H4 (cell line): ENCODE results near the gene GABRB3. TPM values are rescaled to one million over a fixed set of nuclear protein-coding genes. Genes with fewer than 3 reads are reported as not detected.

Source experiments
- DNase-seq: peaks from one replicate; pipeline ENCODE4 v3.0.0-alpha.2; 2015; ENCODE audit warnings: low spot score
- total RNA-seq: library from RNA; depleted of rRNA; stranded (reverse); fragments of >200 nt; shearing (Covaris generic); gene quantifications from 2 replicates; pipeline ENCODE4 v1.2.3, GENCODE V29; 2014

GABRB3 gene
- total RNA-seq, 1 experiment from 2014 or later, result 21.1 TPM

DNA sequence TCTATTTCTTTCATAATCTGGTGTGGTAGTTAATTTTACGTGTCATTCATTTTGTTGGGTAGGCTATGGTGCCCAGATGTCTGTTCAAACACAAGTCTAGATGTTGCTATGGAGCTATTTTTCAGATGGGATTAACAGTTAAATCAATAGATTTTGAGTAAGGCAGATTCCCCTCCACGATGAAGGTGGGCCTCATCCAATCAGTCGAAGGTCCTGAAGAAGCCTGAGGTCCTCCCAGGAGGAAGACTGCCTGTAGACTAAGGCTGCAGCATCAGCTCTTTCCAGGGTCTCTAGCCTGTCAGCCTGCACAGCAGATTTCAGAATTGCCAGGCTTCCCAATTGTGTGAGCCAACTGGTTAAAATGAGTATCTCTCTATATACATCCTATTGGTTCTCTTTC is 92.9 kb downstream of the GABRB3 start:
- DNase-seq, result no peak

DNA sequence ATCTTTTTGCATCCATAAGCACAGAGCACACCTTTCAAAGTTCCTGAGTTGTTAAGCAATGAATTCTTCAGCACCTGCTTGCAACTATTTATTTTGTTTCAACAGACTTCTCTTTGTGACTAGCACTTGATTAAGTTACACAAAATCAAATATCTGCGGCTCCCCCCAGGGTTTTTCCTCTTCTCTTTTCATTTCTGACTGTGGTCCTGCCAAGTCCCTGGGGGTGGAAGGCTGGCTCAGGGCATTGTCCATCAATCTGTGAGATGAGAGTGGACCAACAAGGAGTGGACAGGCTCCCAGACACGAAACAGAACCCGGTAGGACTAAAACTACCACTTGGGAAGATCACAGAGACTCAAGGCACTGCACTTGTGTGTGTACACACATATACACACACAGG is 96.8 kb downstream of the GABRB3 start:
- no peak for DNase-seq

DNA sequence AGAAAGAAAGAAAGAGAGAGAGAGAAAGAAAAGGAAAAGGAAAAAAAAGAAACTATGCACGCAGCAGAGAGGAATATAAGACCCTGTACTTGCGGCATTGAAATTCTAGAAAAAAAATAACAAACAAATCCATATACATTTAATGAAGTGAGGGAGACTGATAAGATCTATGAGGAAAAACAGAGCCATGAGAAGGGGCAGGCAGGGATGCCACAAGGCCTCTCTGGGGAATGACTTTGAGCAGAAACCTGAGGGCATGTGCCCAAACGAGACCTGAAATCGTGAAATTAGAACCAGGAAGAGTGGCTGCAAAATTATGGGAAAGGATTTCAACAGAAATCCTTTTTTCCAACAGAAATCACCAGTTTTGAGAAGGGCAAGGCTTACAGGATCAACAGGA is 98.4 kb downstream of the GABRB3 start:
- DNase-seq, result no peak

DNA sequence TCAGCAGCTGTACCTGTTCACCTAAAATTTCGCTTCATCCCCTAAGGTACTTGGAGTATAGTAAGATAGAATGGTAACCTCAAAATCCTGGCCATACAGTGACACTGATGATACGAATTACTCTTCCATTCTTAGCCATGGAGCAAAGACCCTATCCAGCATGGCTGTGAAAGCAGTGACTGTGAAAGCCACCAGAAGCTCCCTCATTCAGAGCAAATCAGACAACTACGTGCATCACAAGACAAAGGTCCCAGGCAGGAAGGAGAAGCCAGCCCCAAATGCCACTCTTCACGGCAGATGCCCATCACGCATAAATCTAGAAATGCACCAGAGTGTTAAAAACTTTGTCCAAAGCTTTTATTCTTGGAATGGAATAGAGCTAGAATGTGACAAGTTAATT is 99.4 kb downstream of the GABRB3 start:
- no peak for DNase-seq

DNA sequence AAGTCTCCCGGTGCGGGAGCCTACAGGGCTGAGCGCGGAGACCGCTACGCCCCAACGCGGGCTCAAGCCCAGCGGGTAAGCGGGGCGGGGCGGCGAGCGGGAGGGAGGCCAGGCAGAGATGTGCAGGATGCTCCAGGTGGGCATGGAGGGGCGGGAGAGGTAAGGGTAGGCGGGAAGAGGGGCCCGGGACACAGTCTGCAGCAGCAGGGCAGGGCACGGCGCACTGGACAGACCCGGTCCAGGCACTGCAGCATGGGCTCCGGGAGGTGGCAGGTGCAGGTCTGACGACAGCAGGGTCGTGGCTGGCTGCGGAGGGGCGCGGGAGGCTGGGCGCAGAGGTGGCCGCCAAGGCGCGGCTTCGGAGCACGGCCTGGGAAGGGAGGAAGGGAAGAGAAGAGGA is 102.8 kb downstream of the GABRB3 start:
- no peak for DNase-seq

DNA sequence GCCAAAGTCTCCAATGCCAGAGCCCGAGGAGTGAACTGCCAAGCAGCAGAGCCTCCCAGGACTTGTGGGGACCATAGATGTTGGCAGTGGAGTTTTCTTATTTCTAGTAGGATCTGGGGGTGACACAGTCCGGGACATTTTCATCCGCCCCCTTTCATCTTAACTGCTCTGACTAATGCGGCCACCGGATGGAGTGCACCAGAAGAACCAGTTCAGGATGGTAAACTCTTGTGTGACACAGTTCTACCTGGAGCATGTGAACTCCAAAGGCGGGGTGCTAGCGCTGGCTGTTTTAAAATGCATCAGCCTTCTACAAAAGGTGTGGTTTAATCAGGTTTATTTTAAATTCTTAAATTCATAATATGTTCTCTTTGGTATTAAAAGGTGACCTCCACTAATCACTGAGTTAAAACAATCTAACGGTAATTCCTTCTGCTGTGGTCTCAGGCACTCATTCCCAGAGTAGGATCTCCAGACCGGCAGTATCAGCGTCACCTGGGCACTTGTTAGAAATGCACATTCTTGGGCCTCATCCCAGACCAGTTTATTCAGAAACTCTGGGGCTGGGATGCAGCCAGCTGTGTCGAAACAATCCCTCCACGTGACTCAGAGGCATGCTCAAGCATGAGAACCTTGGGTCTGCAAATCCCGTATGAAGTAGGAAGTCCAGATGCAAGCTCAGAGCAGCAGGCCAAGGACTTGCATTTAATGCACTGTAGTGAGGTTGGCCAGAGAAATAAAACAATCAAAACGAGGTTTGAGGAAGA is 105.5 kb downstream of the GABRB3 start:
- peak; percentile 64 for DNase-seq

DNA sequence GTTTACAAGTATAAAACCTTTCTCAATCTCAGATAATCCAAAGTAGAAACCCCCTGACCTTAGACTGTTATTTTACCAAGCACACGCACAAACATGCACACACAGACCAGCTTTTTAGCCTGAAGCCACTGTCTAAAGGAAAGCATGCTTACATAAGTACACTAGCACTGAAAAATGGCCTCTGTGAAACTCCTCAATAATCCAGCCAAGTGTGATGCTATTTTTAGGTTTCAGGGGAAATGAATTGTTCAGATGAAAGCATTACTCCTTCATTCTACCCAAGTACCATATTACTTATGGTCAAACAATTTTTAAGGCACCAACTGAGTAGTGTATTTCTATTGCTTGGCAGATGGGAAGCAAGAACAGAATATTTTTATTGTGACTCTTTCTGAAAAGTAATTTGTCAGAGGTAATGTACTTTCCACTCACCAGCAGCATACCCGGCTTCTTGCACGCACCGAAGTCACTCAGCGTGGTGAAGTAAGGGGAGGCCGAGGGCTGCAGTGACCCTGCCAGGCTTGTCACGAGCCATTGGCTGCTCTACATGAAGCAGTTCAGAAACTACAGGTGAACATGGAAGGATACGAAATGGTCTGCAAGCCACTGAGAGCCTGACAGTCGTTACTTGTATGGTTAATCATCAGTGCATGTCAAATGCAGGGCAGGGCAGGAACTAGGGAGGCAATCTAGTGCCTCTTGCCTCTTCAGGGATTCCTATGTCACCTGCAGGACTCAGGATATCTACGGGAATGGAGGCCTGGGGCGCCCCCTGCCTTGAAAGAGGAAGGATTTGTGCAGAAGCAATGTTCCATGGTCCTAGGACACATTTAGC is 106.7 kb downstream of the GABRB3 start:
- DNase-seq, result no peak

DNA sequence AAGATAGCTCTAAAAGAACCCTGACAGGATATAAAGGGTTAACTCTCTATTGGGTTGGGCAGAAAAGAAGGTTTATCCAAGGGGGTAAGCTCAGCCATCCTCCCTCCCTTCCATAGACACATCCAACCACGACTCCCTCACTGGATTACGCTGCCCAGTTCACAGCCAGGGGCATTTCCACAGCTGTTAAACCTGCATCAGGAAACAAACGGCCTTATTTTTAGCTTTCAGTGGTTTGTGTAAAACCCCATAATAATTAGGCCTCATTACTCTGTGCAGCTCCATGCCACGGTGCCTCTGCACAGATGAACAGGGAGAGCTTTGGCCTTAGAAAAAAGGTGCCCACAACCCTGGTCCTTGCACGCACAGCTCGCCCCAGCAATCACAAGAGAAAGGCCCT is 110.6 kb downstream of the GABRB3 start:
- DNase-seq, result peak; percentile 43

DNA sequence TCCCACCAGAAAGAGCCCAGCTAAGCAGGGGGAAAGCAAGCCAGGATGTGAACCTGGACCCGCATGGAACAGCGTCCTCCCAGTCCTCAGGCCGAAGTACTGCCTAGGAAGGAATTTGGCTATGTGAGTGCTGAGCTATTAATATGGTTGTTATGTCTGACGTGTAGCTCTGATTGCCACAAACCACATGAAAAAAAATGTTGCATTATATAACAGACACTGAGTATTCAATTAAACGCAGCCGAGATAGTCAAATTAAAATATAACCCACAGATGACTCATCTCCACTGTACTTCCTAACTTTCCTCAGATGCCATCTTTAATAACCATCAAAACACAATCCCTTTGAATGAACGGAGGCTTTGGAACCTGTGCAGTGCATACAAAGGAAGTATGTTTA is 111.1 kb downstream of the GABRB3 start:
- DNase-seq, result peak; percentile 40

DNA sequence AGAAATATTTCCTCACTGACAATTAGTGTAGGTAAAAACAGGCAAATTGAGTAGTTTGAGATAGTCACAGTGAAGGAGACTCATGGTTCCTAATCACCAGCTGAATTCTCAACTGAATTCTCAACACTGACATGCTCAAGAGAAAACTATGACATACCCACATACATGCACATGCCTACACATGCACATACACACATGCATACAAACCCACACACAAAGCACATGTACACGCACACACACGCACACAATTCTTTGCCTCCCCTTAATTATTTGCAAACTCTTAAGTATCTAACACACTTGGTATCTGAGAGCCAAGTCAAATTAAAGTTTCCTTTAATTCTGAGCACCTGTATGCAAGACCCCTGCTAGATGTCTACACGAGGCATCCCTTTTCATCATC is 111.8 kb downstream of the GABRB3 start:
- no peak for DNase-seq

DNA sequence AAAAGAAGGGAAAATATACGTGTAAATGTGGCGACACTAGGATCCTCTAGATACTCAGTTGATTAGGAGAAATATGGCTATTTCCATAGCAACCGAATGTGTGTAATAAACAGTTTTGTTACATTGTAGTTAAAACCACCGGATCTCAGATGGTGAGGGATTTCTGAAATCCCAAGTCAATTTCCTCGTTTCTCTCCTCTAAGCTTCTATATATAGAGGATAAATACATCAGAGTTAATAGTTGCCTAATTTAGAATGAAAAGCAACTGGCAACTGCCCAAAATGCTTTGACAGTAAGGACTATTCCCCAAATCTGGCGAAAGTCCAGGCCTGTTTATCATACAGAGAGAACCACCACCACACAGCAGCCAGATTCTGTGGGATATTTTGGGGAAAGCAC is 112.6 kb downstream of the GABRB3 start:
- no peak for DNase-seq

DNA sequence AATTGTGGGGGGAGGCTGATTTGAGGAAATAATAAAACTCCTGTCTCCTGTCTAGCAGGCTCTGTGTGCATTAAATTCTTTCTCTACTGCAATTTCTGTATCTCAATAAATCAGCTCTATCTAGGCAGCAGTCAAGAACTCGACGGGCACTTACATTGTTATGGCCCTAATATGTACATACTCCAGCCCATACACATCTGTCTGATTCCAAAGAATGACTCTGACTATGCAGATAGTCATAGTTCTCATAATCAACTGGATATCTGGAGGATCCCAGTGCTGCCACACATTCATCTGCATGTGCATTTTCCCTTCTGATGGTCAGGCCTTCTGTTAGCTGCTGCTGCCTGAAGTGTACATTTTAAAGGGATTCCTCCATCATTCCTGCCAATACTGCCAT is 114.6 kb downstream of the GABRB3 start:
- no peak for DNase-seq

DNA sequence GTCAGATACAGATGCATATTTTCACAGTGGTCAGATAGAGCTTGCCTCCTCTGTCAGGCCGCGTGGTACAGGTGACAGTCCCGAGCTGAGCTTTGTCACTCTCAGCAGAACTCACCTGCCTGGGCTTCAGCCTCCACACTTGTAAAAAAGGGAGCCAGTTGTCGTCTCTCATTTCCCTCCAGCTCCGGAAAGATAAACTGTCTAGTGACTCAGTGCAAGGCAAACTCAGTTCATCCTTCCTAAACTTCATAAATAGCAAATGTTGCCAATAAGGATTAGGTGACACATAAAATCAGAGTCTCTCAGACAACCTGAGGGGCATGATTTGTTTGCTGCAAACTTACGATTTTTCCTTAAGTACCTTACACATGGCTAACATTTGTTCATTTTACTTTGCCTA is 116.8 kb downstream of the GABRB3 start:
- DNase-seq, result no peak

DNA sequence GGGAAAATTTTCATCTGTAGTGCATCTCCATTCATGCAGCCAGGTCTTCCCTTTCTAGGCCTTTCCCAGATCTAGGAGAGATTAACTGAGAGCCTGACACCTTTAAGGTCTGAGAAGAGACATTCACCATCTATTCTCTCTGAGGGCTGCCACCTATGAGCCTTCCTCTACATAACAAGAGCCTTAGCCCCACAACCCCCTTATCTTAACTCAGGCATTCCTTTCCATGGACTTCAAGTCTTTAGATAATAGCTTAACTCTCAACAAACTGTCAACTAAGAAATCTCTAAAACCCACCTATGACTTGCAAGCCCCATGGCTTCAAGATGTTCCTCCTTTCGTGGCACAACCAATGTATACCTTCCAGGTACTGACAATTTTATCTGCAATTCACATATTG is 121.0 kb downstream of the GABRB3 start:
- DNase-seq, result no peak

DNA sequence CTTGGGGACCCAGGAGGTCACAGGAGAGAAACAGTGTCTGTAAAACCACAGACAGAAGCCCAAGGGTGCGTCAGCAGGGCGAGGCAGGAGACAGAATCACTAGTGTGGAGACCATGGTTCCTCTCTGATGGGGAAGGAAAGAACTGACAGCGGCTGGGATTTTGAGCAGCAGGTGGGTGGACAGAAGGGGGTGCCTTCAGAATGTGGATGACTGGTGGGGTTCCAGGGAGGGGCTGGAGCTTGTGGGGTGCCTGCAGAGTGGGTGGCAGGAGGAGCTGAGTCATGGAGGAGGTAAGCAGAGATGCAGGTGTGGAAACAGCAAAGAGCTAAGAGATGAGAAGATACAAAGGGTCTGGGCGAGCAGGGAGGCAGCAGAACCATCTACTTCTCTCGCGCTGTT is 124.2 kb downstream of the GABRB3 start:
- DNase-seq, result no peak

DNA sequence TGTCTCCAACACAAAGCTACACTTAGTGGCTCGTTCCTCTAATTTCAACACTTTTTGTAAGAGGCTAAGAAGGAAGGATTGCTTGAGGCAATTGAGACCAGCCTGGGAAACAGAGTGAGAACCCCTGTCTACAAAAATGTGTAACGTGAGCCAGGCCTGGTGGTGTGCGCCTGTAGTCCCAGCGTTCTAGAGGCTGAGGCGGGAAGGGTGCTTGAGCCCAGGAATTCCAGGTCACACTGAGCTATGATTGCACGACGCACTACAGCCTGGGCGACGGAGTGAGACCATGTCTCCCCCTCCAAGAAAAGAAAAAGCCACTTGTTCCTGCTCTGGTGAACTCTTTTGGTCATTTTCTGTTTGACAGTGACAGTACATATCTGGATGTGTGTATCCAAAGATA is 127.9 kb downstream of the GABRB3 start:
- no peak for DNase-seq

DNA sequence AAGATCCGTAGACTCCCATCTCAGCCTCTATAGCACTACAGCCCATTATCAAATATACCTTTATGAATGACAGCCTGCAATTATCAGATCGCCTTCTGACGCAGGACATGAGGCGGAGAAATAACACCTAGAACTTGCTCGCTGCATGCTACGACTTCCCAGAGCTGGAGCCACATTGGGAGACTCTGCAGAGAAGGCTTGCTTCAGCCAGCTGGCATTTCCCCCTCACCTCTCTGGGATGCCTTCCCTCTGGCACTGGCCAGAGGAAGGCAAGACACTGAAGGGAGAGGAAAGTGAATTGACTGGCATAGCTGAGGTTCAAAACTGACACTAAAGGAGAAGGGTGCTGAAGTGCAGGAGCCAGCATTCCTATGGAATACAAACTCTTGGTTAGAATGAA is 131.7 kb downstream of the GABRB3 start:
- no peak for DNase-seq

DNA sequence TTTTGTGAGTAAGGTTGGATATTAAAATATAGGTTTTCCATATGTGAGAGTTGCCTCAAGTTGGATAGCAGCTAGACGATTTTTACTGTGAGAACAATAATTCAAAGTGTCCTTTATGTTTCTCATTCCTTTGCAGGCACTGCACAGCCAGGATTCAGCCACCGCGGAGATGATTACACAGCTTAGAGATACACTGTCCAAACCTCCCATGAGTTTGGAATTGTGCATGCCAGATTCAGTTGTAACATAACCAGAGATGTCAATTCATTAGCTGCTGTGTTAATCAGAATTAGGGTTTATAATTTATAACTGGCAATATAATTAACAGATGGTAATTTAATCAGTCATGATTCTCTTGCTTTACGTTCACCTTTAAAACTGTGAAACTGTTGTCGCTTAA is 132.3 kb downstream of the GABRB3 start:
- DNase-seq, result no peak

DNA sequence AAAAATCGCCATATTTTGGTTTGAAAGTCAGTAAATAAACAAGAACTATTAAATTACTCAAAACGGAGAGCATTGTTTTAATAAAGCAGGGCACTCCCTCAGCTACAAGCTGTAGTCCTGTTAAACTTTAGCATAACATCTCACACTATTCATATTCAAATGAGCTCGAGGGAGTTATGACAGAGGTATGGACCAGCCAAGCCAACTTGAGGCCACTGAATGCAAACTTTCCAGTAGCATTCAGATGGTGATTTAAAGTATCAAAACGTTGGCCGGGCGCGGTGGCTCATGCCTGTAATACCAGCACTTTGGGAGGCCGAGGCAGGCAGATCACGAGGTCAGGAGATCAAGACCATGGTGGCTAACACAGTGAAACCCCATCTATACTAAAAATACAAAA is 132.9 kb downstream of the GABRB3 start:
- DNase-seq, result no peak

DNA sequence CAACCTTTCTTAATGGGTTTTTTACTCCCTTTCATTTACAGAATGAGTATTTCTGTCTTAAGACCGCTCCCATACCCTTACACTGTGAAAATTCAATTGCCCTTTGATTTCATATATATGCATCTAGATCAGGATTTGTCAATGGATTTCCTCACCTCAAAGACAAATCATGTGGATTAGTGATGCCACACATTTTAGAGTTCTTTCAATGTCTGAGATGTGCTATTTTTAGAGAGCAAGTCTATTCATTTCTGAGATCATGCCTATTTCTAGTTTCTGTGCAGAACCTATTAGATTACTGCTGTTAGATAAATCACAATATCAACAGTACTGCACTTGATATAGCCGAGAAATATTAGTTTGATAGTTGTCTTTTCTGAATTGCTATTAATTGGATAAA is 137.3 kb downstream of the GABRB3 start:
- DNase-seq, result no peak

DNA sequence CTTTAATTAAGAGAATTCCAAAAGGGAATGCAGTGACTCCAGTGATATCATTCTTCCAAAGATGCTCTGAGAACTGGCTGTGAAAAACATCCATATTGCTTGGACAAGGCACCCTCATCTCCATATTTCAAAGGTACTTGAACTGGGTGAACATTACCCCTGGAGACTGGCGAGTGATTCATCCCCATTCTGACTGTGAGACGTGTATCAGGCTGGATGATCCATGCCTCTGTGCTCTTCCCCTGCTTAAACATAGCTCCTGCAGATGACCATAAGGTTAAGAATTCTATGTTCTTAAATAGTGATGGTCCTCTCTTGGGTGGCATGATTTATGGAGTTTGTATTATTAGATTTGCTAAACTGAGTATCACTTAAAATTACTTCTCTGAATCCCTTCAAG is 137.8 kb downstream of the GABRB3 start:
- no peak for DNase-seq

DNA sequence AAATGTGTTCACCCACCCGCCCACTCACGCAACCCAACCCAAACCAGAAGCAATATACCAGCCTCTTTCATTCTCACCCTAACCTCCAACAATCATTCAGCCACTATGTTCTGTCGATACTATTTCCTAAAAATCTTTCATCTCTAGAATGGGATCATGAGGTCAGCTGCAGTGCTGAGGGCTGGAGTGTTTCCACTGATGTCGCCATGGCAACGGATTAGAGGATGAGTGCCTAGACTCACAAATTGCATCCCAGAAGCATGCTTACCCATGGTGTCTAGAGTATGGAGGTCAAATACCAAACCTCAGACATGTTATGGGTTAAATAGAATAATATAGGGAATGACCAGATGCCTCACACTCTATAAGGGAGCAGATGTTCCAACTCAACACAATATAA is 138.5 kb downstream of the GABRB3 start:
- no peak for DNase-seq

DNA sequence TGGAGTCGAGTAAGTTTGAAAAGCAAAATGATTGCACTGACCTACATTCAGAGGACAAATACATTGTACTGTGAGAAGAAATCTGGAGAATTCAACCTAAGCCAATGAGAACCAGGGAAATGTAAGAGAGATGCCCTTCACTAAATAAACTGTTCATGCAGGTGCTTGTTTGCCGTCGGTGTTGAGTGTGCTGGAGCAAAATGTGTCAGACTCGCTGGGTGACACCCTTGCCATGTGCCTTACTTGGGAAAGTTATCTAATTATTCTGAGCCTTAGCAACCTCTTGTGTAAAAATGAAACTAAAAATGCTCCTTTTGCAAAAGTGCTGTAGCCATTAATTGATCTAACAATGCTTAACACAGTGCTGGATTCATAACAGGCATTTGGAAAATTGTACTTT is 140.4 kb downstream of the GABRB3 start:
- DNase-seq, result no peak
